NAMALWA (cell line): Measurements from ENCODE around the gene KAT6B.
A peak's percentile ranks its signal among the peaks of the same experiment; 100 is the strongest.

Experiments used
- DNase-seq: peaks from one replicate; pipeline ENCODE4 v3.0.0-alpha.2; 2015; ENCODE audit warnings: low spot score

The KAT6B gene

DNA sequence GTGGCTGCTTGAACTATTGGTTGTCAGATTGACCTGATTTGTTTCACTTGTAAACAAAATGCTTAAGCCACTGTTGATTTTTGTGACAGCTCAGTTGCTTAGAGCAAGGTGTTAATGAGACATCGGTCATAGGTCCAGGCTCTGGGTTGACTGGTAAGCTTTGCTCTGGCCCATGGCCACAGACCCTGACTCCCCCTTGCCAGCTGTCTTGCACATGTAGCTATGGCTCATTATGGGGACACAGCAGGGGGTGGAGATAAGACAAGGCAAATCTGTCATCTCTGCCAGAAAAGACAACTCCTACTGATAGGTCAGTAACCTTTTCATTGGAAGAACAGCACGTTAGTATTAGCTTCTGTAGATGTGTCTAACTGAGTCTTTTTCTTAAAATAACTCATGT, 95.3 kb downstream of the KAT6B start:
- no peak for DNase-seq

DNA sequence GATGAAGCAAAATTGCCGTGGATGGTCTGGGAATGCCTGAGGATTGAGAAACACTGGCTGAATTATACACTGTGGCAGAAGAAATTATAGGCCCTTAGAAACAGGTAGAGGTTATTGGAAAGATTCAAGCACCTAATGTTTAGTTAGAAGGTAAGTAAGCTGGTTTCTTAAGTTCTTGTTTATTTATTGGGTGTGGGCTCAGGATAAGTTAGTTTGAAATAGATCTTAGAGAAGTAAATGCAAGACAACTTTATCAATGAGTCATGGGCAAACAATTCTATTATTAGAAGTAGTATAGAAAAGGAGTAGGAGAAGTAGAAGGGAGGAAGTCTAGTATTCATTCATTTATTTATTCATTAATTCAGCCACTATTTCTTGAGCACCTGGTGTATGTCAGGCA, 96.5 kb downstream of the KAT6B start:
- DNase-seq, result no peak

DNA sequence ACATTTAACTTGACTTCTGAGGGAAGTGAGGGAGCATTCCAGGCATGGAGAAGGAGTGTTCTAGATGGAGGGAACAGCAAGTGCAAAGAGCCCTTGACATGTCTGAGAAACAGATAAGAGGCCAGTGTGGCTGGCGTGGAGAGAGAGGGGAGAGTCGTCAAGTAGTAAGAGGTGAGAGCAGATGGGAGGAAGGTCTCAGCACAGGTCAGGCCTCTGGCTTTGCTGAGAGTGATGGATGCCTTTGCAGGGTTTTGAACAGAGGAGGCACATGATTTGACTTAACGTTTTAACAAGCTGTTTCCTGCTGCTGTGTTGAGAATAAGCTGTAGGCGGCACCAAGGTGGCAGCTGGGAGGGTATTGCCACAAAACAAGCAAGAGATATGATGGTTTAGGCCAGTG, 97.2 kb downstream of the KAT6B start:
- peak; percentile 2 for DNase-seq

DNA sequence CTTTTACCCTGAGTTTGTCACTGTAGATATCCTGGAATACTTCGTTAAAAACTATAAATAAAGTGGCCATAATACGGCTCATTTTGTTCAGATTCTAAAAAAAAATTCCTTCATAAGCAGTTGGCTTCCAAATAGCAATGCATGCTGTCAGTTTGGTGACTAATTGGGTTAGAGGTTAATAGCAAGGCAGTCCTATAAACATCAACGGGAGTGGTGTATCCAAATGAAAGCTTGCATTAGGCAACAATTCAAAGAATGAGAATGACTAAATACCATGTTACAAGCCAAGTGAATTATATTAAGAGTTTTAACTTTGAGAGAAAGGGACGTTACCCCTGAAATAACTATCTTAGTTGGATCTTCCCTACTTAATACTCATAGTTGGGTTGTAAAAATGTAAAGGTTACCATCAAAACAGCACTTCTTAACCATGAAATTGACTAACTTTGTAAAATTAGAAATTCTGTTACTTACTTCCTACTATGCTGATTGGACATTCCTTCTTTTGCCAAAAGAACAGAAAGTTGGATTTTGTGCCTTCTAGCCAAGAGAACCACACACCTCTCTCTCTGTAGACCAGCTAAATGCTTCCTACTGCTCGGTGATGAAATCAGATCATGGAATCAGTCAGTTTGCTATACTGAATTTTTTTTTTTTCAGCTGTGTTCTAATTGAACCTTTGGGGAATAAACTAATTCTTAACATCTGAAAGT, 98.0 kb downstream of the KAT6B start:
- DNase-seq, result no peak

DNA sequence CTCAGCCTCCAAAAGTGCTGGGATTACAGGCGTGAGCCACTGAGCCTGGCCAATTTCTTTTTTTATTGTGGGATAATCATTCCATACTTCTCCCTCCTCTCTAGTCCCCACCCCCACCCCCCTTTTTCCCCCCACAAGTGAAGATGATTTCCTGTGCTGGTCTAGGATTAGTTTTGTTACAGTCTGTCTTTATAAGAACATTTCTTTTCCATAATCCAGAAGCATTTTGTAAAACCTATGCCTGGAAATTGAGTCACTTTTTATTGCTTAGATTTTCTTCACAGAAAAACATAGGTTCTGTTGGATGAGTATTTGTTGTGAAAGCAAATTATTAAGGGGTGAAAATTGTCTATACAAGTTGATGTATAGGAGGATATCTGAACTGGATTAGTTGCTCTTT, 98.9 kb downstream of the KAT6B start:
- no peak for DNase-seq

DNA sequence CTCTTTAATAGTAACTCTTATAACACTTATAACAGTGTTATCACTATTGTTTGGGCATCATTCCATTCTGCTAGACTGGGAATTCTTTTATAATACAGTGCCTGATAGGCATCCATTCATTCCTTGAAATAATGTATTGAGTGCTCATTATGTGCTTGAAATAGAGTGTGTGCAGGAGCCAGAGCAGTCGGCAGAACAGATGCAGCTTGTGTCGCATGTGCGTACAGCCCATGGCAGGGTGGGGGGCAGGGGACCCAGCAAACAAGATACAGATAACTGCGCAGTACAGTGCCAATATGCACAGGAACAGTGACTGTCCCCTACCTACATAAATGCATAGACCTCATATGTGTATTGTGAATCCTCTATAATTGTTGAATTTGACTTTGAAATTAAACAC, 99.3 kb downstream of the KAT6B start:
- no peak for DNase-seq

DNA sequence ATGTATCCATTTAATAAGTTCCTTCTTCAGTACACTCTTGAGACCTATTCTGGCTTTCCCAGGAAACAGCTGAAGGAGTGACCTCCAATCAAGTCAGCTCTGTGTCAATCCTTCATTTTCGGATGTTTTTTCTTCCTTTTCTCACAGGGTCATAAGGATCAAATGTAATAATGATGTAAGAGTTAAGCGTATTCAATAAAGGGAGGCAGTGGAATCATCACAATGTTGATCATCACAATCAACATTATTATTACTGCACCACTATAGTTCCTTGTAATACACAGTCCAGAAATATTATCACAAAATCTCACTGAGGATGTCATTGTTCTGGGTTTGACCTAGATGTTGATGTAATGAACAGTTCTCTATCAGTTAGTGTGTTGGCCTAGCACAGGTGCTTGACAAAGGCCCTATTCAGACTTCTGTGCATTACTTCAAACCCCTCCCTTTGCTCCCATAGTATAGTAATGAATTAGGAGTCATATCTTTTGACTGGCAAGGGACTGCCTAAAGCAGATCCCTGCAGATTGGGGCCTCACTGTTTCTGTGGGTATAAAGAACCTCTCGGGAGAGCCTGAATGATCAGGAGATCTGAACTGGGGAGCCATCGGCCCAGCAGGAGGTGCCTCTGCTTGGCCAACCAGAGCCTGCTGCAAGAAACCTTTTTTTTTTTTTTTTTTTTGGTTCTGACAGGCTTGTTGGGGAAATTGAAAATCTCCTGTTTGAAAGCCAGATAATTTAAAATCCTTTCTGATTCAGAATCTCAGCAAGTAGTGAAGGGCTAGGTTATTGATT, 100.6 kb downstream of the KAT6B start:
- DNase-seq, result no peak

DNA sequence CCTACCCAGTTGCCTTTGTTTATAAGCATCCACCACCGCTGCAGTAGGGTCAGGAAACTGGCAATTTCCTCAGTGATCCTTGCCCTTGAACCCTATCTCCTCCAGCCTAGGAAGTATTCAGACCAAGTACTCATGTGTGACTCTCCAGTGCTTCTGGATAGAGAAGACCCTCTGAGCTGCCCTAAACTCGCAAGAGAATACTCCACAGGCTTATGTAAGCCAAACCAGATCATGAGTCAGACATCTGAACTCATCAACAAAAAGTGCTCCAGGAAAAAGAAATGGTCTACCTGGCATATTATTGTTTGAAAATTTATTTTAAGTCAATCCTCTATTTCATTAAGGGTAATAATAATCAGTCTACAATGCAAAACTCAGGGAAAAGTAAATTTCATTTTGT, 101.3 kb downstream of the KAT6B start:
- DNase-seq, result no peak

DNA sequence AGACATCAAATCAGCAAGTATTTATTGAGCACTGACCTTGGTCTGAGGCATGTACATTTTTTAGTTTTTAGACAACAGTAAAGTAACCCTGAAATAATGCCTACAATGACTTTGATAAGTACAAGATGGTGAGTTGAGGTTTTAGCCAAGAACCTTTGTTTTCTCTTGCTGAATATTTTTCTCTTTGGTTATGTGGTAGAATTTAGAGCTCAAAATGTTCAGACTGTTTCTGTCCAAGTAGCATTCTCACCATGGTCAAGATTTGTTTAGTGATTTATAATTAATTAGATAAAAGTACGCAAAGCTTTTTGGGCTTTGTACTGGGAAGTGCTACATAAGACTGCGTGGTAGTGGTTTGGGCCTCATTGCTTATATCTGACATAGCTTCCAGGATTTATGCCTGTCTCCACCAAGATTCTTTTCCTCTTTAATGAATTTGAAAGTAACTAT, 102.4 kb downstream of the KAT6B start:
- no peak for DNase-seq

DNA sequence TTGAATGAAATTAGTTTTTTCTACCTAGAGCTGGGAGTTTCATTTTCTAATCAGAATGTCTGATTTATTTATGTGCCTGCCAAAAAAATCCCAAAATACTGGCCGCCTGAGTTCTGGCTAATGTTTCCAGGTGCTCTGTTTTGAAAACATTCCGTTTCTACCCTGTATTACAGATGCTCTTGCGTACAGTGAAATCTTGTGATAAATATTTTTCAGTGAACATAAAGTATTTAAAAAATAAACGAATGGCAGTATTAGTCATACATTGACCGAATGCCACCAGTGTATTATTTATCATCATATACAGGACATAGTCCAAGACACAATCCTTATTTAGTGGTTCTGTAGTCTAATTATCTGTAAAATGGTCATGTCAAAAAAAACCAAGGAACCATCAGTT, 102.8 kb downstream of the KAT6B start:
- DNase-seq, result no peak

DNA sequence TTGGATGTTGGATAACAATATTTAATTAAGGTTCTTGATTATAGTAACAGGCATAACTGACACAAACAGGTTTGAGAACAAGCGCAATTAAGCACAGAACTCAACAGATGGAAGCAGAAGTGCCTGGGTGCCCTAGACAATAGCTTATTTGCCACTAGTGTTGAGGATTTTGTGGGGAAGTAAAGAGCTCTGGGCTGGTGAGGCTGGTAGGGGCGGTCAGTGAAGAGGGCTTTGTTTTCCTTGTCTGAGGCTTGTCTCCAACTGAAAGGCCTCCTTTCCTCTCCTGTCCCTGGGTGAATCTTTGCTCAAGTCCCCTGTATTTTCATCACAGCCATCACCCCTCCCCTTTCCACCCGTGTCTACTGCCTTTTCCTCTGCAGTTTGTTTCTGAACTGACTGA, 104.6 kb downstream of the KAT6B start:
- DNase-seq, result no peak

DNA sequence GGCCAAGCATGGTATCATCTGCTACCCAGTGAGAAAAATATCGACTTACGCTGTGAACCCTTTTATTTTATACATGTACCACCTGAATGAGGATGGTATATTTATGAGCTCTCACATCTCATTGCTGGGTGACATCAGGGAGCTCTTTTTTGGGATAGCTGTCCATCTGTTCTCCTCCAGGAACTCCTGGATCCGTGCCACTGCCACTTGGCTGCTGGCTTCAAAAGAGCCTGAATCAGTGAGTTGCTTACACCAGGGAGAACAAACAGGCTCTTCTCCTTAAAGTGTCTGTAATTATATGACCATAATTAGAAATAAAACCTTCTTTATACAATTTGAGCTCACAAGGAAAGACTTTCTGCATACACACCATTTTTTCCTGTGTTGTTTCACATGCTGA, 106.2 kb downstream of the KAT6B start:
- DNase-seq, result no peak

DNA sequence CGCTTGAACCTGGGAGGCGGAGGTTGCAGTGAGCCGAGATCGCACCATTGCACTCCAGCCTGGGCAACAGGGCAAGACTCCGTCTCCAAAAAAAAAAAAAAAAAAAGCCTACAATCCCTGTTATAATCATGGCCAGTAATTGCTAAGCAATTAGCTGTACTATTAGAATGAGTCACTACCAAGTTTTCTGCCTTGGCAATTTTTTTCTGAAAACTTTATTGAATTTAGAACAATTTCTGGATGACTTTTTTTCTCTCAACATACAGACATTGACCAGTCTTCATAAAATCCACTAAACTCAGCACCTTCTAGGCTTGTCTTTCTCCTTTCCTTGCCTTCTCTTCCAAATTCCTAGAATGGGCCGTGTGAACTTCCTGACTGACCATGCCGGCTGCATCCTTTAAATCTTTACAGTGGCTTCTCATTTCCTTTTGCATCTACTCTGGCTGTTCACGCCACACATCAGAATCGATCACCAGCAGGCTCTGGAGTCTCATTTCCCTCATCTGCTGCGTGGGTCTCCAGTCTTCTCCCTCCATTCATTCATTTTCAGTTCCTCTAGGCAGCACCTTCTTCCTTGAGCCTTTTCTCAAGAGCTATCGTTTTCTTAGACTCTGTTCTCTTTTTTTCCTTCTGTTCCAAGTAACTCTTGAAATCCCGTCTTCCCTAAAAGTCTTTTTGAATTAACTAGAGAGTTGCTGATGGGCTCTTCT, 107.9 kb downstream of the KAT6B start:
- DNase-seq, result no peak

DNA sequence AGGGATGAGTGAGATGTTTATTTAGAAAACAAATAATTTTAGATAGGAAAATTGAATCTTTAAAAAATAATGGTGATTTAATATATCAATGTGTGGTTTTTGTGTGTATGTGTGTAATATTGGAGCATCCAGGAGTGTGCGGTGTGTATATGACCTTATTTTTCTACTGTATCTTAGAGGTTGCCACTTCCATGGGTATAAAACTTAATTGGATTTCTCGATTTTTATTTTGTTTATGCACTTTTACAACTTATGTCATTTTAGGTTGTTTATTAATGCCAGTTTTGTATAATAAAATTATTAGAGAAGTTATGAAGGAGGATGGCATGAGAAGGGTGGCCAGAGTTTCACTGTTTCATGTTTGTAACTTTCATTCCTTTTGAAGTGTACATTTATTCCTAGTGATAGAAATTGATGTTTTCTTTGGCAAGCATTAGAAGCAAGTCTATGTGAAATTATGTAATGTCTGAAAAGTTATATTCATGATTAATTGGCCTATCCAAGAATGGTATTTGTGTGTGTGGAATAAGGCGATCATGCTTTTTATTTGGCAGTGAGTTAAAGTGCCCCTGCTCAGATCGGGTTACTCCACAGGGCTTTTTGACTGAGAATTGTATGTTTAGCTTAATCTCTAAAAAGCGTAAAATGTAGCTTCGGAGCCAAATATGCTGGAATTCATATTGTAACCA, 110.3 kb downstream of the KAT6B start:
- DNase-seq, result no peak

DNA sequence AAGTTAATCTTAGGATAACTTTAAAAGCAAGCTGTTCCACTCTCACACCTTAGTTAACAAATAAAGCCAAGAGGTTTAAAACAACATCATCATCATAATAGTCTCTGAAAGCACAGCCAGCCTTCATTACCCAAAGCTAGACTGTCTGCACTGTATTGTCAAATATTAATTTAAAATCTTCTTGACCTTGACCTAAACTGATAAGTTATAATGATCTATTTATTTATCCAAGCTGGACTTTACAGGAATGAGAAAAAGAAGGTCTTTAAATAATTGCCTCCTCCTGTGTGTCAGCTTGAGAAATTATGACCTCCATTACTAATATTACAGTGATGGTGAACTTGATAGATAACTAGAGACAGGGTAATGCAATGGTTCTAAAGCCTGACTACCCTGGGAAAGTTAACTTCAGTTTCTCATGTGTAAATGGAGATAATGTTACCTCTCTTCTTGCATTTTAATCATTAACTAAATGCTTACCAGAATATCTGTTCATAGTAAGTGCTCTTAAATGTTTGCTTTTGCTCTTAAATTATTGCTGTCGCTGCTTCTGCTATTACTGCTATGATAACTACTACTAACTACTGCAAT, 111.0 kb downstream of the KAT6B start:
- no peak for DNase-seq

DNA sequence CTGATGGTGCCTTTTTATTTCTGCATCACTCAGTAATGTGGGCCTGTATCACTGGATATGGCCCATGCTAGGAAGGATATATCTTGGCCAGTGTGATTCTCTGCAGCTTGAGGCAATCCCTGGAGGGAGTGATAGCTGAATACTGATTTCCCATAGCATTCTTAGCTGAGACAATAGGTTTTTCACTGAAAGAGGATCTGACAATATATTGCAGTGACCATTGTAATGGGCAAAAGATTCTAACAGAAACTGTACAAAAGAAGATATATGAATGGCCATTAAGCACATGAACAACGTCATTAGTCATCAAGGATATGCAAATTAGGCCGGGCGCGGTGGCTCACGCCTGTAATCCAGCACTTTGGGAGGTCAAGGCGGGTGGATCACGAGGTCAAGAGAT, 117.8 kb downstream of the KAT6B start:
- no peak for DNase-seq

DNA sequence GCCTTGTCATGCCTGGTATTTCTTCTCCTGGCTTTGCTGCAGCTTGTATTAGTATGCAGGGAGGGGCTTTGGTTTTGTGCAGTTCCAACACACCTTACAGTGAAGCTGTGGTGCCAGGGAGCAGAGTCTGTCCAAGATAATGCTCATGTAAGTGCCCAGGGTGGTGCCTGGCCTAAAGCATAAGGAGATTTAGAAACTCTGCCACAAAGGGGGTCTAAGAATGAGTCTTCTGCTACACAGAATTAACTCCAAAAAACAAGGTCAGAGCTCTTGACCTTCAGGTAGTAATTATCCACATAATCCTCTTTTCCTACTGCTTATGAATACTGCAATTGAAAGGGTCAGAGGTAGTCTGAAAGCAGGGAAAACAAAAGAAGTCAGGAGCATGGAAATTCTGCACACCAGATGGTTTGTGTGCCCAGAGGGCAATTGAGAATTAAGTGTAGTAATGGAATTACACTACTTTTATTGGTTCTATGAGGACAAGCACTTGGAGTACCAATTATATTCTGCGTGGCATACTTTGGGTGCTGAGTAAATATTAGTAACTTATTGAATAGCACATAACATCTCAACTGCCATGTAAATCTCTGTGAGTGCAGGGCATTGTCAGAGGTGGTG, 121.5 kb downstream of the KAT6B start:
- no peak for DNase-seq

DNA sequence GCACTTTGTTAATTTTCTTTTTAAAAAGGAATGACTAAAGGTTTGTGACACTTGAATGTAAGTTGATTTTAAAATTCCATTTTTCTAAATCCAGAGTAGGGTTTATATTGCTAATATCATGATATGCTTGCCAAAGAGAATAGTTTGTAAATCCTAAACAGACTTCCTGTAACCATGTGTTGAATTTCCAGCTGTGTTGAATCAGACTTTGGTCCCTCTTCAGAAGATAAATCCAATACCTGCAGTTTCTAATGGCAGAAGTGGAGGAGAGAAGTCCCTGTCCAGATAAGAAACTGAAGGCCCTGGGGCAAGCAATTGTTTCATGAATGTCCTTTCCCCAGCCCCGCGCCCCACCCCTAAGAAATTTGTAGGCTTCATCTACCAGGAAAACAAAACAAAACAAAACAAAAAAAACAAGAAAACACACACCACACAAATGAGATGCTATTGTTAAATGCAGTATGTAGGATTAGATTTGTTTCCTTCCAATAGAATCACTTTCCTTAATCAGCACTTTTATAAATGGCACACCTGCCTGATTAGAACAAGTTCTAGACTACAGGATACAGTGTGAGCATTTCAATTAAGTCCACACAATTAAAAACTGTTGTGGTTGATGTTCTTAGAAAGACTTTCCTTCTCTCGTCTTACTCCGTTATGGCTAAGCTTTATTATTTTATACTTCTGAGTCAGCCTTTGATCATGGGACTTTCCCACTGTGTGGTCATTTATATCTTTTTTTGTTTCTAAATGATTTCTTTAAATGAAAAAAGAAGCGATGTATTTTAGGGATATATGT, 122.8 kb downstream of the KAT6B start:
- no peak for DNase-seq

DNA sequence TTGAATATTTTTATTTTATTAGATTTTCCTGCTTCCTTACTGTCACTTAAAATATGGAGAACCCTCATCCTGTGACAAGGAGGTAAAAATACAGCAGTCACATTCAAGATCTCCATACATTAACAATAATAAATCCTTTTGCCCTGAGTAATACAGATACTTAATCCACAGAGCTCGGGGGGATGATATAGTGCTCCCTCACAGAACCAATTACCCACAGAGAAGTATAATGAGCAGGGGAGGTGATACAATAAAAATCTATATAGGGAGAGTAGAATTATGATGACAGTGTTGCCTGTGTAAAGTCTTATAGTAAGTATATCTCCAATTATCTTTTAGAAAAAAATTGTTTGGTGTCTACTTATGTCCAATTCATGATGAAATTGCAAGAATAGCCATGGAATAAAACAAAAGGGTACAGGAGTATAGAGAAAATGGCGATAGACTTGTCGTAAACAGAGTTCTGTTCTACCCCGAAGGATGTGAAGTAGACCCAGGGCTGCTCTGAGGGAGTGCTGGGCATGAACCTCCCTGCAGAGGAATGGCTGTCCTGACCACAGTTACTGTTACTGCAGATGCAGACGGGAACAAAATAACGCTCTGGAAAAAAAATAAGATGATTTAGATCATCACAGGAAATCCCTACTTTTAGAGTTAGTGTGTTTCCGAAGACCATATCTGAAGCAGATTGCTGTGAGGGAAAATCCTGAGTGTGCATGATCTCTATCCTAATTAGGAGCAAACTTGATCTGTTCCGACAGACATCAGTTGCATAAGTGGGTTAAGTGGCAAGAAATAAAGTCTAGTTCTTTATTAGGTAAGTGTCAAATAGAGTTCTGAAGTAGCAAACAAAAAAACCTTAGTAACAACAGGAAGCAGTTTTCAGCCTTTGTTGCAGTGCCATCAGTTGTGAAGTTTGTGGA, 123.7 kb downstream of the KAT6B start:
- no peak for DNase-seq

DNA sequence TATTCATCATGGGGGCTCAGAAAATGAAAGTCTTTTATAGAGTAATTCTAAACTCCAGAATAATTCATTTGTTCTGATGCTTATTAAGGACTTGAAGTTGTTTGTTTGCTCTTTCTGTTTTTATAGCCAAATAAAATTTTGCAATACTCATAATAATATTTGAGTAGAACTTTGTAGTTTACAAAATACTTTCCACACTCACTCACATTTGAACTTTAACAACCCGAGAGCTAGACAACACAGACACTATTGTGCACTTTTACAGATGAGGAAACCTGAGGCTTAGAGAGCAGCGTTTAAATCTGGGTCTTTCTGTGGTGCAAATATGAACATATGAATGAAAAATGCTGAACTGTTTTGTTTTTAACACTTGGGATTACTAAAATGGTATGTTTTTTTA, 126.8 kb downstream of the KAT6B start:
- no peak for DNase-seq
